Vagina (tissue), 2 donors: ENCODE results near the gene PPARGC1A.

Experiments
- POLR2A ChIP-seq, 2 donors: fragments of 450-650 bp; IDR thresholded peaks; one replicate each; pipeline ENCODE4 v1.6.1; 2017; ENCODE audit warnings: antibody characterized with exemption in 2 of 2, mild to moderate bottlenecking in 2 of 2, moderate library complexity in 2 of 2
- POLR2AphosphoS5 ChIP-seq, 2 donors: sonication (generic); formaldehyde crosslinking; IDR thresholded peaks; one replicate each; pipeline ENCODE4 v1.9.0; 2017; ENCODE audit warnings: antibody characterized with exemption in 2 of 2, mild to moderate bottlenecking in 2 of 2, low read depth in 1 of 2; ENCODE audit not compliant: insufficient read depth in 1 of 2
- TF ChIP-seq, protein P1 (sequence below), 3 experiments: fragments of 450-650 bp in 2 of 3; fragments of 200-600 bp in 1 of 3; sonication (generic) in 1 of 3; IDR thresholded peaks; one replicate each; pipeline ENCODE4 v1.5.1; 2017 to 2019; ENCODE audit warnings: antibody characterized with exemption in 3 of 3, mild to moderate bottlenecking in 2 of 3, moderate library complexity in 2 of 3

- TF ChIP-seq, protein P1, sequence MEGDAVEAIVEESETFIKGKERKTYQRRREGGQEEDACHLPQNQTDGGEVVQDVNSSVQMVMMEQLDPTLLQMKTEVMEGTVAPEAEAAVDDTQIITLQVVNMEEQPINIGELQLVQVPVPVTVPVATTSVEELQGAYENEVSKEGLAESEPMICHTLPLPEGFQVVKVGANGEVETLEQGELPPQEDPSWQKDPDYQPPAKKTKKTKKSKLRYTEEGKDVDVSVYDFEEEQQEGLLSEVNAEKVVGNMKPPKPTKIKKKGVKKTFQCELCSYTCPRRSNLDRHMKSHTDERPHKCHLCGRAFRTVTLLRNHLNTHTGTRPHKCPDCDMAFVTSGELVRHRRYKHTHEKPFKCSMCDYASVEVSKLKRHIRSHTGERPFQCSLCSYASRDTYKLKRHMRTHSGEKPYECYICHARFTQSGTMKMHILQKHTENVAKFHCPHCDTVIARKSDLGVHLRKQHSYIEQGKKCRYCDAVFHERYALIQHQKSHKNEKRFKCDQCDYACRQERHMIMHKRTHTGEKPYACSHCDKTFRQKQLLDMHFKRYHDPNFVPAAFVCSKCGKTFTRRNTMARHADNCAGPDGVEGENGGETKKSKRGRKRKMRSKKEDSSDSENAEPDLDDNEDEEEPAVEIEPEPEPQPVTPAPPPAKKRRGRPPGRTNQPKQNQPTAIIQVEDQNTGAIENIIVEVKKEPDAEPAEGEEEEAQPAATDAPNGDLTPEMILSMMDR (IDR thresholded peaks at IDR 0.05), result no peak
- TF ChIP-seq POLR2AphosphoS5 (IDR thresholded peaks at IDR 0.05; ENCODE audit: insufficient read depth in 1 of 2, low read depth in 1 of 2) (no peak), POLR2A (IDR thresholded peaks at IDR 0.05) (no peak)
These were observed 669 bp upstream of the PPARGC1A start for GRCh38 chr4:23890369-23891063.
